ENCODE data around the gene CYTH1. TPM values are rescaled to one million over a fixed set of nuclear protein-coding genes. Genes with fewer than 3 reads are reported as not detected.

Gene CYTH1, protein sequence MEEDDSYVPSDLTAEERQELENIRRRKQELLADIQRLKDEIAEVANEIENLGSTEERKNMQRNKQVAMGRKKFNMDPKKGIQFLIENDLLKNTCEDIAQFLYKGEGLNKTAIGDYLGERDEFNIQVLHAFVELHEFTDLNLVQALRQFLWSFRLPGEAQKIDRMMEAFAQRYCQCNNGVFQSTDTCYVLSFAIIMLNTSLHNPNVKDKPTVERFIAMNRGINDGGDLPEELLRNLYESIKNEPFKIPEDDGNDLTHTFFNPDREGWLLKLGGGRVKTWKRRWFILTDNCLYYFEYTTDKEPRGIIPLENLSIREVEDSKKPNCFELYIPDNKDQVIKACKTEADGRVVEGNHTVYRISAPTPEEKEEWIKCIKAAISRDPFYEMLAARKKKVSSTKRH
- 8.9 TPM for polyA plus RNA-seq (2013, experiment 1 of 2; ENCODE audit: insufficient read length)
- 9.7 TPM for polyA plus RNA-seq (2013, experiment 2 of 2; ENCODE audit: insufficient read length)

- no peak for DNase-seq
Measured at GRCh38 chr17:78781893-78782304, at the start of gene CYTH1. TSS of gene CYTH1 (minus strand) at chr17:78782273. CDS start at chr17:78782223, 50 bp downstream.

DNA sequence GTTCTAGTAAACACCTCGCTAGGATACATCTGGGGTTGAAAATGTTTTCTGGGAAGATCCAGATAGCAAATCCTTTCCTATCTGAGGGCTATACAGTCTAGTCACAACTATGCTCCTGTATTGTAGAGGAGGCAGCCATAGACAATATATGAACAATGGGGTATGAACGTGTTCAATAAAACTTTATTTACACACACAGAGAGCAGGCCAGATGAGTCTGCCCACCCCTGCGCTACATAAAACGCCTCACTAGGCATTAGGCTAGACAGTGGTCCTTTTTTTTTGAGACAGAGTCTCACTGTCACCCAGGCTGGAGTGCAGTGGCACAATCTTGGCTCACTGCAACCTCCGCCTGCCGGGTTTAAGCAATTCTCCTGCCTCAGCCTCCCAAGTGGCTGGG is 47.4 kb upstream of the CYTH1 start:
- no peak for DNase-seq

DNA sequence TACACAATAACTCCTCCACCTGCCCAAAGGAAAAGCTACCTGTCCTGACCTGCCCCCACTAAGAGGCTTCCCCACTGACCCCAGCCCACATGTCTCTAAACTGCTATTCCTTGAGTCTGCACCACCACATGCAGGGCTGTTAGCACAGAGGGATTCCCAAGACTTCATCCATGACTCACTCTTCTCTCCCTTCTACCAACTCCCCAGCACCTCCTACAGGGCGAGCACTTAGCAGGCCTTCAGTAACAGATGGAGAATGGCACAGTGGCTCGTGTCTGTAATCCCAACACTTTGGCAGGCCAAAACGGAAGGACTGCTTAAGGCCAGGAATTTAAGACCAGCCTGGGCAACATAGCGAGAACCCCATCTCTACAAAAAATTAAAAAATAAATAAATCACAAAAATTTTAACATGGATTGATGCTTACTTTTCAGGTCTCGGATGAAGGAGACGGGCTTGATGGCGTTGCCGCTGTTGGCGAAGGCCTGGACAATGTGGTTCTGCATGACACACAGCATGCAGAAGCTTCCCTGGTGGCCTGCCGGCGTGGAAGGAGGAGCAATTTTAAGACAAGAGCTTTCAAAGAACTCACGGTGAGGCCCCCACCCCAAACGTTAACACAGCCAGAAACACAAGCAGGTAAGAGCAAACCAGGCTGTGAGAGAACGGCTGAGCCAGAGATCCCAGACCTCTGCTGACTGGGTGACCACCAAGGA is 46.6 kb upstream of the CYTH1 start:
- peak; percentile 53 for DNase-seq

- no peak for DNase-seq
Measured at GRCh38 chr17:78826836-78827509, 44.9 kb upstream of the CYTH1 start.

- no peak for DNase-seq
Measured at GRCh38 chr17:78826421-78826820, 44.3 kb upstream of the CYTH1 start.

DNA sequence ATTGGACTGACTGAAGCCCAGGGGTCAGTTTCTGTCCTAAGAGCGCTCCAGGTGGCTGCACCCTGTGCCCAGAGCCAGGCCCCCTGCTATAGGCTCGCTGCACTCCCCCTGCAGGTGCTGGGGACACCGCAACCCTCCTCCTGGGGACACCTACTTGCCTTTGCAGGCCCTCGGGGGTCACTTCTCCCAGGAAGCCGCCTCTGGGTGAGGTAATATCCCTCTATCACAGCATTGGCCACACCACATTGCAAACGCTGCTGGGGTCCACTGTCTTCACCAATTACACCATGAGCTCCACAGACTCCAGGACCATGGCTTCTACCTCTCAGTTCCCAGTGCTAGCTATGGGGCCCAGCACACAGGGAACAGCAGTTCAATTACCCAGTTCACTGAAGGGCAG is 43.6 kb upstream of the CYTH1 start:
- DNase-seq: no peak

DNA sequence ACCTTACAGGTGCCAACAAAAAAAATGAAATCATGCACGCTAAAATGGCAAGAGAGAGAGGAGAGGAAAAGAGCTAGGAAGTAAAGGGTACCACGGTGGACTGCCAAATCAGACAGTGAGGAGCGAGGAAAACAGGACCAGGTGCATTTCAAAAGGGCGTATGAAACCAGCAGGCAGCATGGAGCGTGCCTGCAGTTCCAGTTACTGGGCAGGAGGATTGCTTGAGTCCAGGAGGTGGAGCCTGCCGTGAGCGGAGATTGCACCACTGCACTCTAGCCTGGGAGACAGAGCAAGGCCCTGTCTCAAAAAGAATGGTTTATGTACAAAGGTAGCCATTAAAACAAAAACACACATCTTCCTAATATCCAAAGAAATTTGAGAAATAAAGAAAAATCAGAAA is 42.2 kb upstream of the CYTH1 start:
- no peak for DNase-seq

DNA sequence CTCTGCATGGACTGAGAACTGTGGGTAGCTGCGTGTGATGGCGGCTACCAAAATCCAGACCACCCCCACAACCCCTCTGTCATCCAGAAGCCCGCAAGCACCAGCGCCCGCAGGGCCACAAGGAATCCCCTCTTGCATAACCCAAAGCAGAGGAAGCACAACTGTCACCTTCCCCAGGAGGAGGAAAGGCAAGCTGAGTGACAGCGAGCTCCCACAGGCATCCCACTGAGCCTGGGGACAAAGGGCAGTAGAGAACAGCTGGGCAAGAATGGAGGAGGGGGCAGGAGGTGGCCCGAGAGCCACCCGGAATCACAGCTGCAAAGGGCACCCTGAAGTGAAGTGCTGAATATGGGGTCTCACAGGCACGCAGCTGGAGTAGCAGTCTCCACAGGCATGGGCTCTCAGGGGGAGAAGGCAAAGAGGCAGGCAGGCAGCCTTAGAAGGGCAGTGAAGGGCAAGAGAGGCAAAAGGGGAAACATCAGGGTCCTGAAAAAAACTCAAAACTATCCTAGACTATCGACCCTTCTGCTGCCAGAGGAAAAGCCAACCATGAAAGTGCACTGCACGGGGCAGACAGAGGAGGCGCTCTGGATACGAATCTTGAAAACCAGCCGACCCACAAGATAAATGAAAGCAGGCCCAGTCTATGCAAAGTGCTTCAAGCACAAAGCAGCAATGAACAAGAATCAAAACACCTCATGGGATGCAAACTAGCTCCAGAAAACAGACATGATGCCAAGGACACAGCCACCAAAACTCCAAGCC is 41.4 kb upstream of the CYTH1 start:
- DNase-seq: no peak

- peak; percentile 59 for DNase-seq
Measured at GRCh38 chr17:78822552-78822951, 40.5 kb upstream of the CYTH1 start.

DNA sequence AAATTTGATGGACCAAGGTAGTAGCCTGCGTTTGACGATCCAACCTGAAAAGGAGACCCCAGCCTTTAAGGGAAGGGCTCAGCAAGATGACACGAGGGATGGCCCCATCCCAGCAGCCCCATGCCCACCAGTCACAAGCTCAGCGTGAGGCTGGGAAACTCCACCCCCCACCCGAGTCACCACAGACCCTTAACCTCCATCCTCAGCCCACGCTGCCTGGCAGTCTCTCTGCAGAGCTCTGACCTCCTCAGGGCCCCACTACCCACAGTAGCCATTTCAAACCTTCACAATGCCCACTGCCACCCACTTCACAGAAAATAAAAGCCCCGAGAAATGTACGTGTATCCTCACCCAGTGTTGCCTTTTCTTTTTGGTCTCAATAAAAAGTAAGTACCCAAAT is 39.9 kb upstream of the CYTH1 start:
- DNase-seq: no peak

DNA sequence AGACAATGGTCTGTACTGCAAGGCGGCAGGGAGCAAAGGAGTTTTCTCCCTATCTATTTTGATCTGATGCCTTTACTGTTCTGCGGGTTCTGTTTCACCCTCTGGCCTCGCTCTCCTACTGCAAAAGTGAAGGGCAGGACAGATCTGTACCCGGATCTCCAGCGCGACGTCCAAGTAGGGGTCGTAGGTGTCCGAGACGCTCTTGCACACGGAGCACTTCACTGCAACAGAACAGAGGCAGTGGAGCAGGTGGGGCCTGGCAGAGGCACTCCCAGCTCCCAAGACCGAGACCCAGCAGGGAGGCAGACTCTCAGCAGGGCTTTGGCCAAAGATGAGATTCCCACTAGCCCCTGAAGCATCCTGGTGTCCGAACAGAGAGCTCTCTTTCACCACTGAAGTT is 38.8 kb upstream of the CYTH1 start:
- no peak for DNase-seq

DNA sequence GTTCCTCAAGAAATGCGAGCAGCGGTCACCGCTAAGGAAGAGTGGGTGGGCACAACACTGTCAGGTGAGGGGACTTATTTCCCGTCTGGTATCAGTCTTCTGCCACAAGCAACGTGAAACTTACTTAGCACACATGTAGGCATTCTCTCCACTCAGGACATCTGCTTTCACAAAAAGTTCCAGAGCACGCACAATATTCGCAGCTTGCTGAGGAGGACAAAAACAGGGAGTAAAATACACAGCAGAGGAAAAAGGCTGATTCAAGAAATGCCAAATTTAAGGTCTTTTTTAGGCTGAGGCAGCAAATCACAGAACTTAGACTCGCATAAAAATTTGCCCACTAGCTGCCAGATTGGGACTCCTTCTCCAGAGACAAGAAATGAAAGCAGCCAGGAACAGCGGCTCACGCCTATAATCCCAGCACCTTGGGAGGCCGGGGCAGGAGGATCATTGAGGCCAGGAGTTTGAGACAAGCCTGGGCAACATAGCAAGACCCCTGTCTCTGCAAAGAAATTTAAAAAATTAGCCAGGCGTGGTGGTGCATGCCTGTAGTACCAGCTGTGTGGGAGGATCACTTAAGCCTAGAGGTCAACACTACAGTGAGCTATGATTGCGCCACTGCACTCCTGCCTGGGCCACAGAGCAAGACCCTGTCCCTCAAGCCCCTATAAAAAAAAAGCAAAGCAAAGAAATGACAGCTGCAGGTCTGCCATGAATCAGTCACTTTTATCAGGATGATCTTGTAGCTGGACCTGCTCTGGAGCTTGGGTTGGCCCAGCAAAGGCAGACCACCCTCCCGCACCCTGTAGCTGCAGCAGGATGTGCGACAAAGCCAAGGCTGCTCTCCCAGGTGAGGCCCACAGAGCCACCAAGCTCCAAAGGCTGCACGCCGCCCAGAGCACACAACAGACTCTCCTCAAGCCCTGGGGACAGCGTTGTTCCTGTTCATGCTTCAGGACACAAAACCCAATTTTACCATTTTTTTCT is 38.0 kb upstream of the CYTH1 start:
- no peak for DNase-seq

DNA sequence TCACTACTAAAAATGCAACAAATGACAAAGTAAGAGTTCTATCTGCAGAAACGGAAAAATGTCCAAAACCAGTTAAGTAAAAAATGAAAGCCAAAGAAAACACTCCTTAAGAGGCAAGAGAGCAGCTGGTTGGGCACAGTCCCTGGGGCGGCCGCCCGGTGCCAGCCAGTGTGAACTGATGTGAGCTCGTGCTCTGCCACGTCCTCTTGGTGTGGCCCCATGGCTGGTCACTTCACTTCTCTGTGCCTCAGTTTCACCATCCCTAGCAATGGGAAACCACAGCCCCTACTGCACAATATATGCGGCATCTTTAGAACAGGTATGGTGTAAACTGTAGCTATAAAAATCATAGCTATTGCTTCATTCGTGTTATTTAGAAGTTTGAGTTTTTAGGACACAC is 37.3 kb upstream of the CYTH1 start:
- DNase-seq: no peak

DNA sequence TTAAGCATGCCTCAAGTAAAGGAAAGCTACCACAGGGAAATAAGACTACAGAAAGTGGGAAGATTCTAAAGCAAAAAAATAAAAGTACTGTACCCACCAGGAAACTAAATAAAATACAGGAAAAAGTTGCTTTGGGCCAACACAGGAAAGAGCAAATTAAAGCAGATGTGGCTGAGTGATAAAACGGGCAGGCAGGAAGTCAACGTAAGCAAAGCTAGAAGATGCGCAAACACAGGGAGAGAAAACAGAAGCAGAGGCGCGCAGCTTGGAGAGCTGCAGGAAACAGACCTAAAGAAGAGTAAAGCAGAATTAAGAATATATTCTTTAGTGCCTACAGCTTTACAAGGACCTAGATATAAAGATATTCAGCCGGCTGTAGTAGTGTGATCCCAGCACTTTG is 36.9 kb upstream of the CYTH1 start:
- DNase-seq: no peak

GRCh38 chr17:78818152-78818846 is 36.2 kb upstream of the CYTH1 start:
- DNase-seq: no peak

GRCh38 chr17:78817123-78817522 is 35.0 kb upstream of the CYTH1 start:
- no peak for DNase-seq

GRCh38 chr17:78815696-78816095 is 33.6 kb upstream of the CYTH1 start:
- DNase-seq: no peak

GRCh38 chr17:78812855-78813254 is 30.8 kb upstream of the CYTH1 start:
- no peak for DNase-seq

GRCh38 chr17:78808163-78808562 is 26.1 kb upstream of the CYTH1 start:
- DNase-seq: no peak

DNA sequence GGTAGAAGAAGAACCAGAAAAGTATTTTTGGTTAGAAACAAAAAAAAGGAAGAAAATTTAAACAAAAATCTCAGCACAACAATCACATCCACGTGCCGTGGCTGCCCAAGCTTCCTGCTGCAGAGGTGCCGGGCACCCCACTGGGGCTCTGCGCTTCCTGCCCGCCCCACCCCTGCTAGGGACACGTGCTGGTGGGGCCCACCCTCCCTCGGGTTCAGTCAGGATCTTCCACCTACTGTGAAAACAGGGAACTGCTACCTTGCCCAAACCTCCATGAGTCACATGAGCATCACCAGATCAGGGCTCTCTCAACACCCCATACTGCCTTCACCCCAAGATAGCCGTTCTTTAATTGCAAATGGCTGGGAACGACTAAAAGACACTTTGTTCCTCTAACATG is 24.4 kb upstream of the CYTH1 start:
- no peak for DNase-seq

- DNase-seq: no peak
Measured at GRCh38 chr17:78805301-78805700, 23.2 kb upstream of the CYTH1 start.

All from fibroblast of skin of scalp (primary cell).